GM18498 (cell line): ENCODE results near the gene TMEM87B.

Experiments
- ATAC-seq: cut with Tn5 transposase; IDR thresholded peaks from one replicate; pipeline ENCODE4 v1.9.1; 2021; ENCODE audit warnings: mild to moderate bottlenecking, moderate library complexity; ENCODE audit not compliant: unreplicated experiment

TMEM87B gene

DNA sequence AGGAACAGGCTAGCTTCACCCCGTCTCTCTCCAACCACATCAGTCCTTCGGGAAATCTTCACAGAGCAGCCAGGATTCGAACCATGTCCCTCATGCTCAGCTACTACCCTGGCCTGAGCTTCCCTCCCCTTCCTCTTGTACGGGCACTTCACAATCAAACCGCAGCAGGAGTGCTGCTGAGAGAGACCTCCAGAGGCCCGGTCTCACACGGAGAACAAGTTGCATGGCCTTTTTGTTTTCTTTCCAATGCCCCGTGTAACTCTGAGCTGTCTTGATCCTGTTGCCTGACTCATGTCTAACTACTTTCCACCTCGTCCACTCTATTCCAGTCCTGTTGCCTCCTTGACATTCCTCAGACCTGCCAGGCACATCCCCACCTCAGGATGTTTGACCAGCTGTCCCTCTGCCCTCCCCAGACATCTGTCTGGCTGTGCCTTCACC lies 108.5 kb downstream of the TMEM87B start:
- ATAC-seq = no peak

DNA sequence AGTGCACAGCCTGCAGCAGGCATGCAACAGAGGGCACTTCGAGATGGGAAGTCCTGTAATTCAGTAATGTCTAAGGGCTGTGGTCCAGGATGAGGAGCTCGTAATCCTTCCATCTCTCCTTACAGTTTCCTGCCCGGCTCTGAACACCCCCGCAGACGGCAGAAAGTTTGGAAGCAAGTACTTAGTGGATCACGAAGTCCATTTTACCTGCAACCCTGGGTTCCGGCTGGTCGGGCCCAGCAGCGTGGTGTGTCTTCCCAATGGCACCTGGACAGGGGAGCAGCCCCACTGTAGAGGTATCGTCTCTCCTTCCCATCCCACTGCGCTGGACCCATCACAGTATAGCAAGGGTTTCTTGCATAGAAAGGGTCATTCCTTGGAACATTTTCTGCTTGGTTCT lies 109.8 kb downstream of the TMEM87B start:
- ATAC-seq = no peak

DNA sequence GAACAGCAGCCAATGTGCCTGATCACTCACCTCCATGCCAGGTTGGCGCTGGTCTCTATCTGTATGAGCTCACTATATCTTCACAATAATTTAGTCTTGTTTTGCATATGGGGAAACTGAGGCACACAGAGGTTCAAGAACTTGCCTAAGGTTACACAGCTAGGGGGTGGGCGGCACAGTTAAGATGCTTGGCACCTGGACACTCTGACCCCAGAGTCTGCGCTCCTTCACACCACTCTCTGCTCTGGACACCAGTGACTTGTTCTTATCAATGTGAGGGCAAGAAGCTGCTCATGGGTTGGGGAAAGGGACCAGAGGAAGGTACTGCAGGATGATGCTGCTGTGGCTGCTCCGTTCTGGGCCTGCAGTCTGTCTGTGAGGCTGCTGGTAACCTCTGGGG lies 110.2 kb downstream of the TMEM87B start:
- ATAC-seq = no peak

DNA sequence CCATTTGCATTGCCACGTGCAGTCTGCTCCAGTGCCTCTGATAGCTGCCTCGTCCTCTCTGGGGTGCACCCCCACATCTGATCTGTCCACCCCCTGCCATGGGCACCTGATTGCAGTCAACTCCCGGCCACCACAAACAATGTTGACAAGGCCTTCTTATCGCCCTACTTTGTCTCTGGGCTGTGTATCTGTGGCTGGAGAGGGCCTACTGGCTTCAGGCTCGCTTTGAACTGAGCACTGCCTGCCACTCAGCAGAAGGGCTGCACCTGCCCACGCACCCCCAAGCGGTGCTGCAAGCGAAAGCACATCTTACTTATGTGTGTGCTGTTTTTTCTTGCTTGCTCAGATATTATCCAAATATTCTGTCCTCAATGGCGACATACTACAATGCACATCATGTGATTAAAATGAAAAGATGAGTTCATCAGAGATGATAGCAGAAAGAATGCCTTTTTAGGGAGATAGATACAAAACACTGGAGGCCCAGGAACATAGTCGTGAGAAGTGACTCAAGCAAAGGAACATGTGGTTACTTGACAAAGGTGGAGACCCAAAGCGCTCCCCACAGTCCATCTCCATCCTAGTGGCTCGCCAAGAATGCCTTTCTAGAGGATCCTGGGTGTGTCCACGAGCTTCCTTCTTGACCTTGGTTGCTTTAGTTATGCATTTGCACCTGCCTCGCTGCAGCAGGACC lies 111.9 kb downstream of the TMEM87B start:
- ATAC-seq = no peak

DNA sequence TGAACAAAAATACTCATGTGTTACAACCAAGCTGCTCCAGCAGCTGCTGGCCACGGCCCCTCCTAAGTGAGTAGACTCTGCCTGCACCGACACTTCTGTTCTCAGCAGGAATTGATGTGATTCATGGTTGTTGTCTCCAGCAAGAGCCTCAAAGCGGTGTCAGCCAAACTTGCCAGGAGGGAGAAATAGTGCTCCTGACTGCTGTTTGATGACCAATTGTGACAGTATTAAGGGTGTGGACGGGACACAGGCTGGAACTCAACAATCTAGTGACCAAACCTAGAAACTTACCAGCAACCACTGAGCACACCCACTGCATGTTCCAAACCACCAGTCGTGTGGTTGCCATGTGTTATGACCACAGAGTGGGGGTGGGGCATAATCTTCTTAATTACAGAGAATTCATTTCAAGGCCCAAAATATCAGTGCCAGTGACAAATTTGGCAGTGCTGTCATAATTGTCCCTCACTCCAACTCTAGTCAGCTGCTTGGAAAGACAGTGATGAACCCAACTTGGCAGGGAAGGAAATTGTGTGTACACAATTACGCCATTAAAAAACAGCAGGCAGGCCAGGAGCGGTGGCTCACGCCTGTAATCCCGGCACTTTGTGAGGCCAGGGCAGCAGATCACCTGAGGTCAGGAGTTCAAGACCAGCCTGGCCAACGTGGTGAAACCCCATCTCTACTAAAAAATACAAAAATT lies 113.5 kb downstream of the TMEM87B start:
- ATAC-seq = no peak
